NCI-H2081 treated with DMSO at 0.1 percent for 48 hours (cell line): ENCODE results near the gene EVI5L.

Experiments
- DNase-seq: peaks from one replicate; lab custom pipeline; 2025; lab: John Stamatoyannopoulos, UW

The EVI5L gene

GRCh38 chr19:7860714-7861618 is 30.9 kb downstream of the EVI5L start:
- no peak for DNase-seq

- DNase-seq, result no peak
Observed at GRCh38 chr19:7861619-7862412, 31.8 kb downstream of the EVI5L start.

GRCh38 chr19:7862413-7862951 is 32.5 kb downstream of the EVI5L start:
- DNase-seq, result no peak

- no peak for DNase-seq
Observed at GRCh38 chr19:7863157-7863970, 33.3 kb downstream of the EVI5L start.

GRCh38 chr19:7863971-7864689 is 34.1 kb downstream of the EVI5L start:
- DNase-seq, result no peak

- DNase-seq, result no peak
Observed at GRCh38 chr19:7864690-7865074, 34.7 kb downstream of the EVI5L start.

GRCh38 chr19:7865262-7865911 is 35.4 kb downstream of the EVI5L start:
- no peak for DNase-seq

- DNase-seq, result no peak
Observed at GRCh38 chr19:7866399-7867091, 36.5 kb downstream of the EVI5L start.

GRCh38 chr19:7867092-7867844 is 37.2 kb downstream of the EVI5L start:
- no peak for DNase-seq

GRCh38 chr19:7868326-7868670 is 38.3 kb downstream of the EVI5L start:
- no peak for DNase-seq

GRCh38 chr19:7868671-7869452 is 38.8 kb downstream of the EVI5L start:
- DNase-seq, result no peak

- DNase-seq, result no peak
Observed at GRCh38 chr19:7869453-7869909, 39.5 kb downstream of the EVI5L start.

- no peak for DNase-seq
Observed at GRCh38 chr19:7869910-7870511, 40.0 kb downstream of the EVI5L start.

- DNase-seq, result no peak
Observed at GRCh38 chr19:7870571-7871436, 40.8 kb downstream of the EVI5L start.

- DNase-seq, result no peak
Observed at GRCh38 chr19:7871437-7872305, 41.7 kb downstream of the EVI5L start.
